C4-2B (cell line): ENCODE results near the gene ID1.
"Not testable (repeated sequence)": the region's sequence is repeated elsewhere in the genome, so short reads cannot be mapped to it uniquely, and the experiment has no call there.

Experiments used
- H3K27ac ChIP-seq: fragments of 450-650 bp; 2 replicates; pipeline ENCODE4 v1.5.1; 2017
- CTCF ChIP-seq: fragments of 450-650 bp; conservative IDR thresholded peaks from 2 replicates; pipeline ENCODE4 v1.5.1; 2017; ENCODE audit warnings: mild to moderate bottlenecking
- ZFX ChIP-seq: fragments of 450-650 bp; IDR thresholded peaks from 2 replicates; pipeline ENCODE4 v1.6.1; 2017

Gene ID1

GRCh38 chr20:31569163-31570020, 35.7 kb upstream of the ID1 start:
- TF ChIP-seq ZFX (no peak), CTCF (peak; percentile 93)
- peak overlapping the region; percentile 15 for H3K27ac ChIP-seq

GRCh38 chr20:31570021-31570463, 35.0 kb upstream of the ID1 start:
- TF ChIP-seq ZFX (no peak), CTCF (no peak)
- H3K27ac ChIP-seq, result peak overlapping the region; percentile 15

GRCh38 chr20:31570735-31571617, 34.1 kb upstream of the ID1 start:
- peak overlapping the region; percentile 81 for H3K27ac ChIP-seq
- TF ChIP-seq ZFX, result no peak
- no peak for TF ChIP-seq CTCF

GRCh38 chr20:31572042-31572700, 32.9 kb upstream of the ID1 start:
- peak overlapping the region; percentile 81 for H3K27ac ChIP-seq
- TF ChIP-seq ZFX, result no peak
- TF ChIP-seq CTCF, result no peak

GRCh38 chr20:31572701-31573554, 32.2 kb upstream of the ID1 start:
- H3K27ac ChIP-seq, result peak overlapping the region; percentile 81
- no peak for TF ChIP-seq ZFX
- TF ChIP-seq CTCF, result no peak

- TF ChIP-seq CTCF, result no peak
- no peak for TF ChIP-seq ZFX
- peak overlapping the region; percentile 81 for H3K27ac ChIP-seq
Observed at GRCh38 chr20:31573555-31574321, 31.4 kb upstream of the ID1 start.

- not testable (repeated sequence) for H3K27ac ChIP-seq
Observed at GRCh38 chr20:31574986-31575385, 30.1 kb upstream of the ID1 start.
